GM12878 (cell line): ENCODE data around the gene XRCC6. TPM values are rescaled to one million over a fixed set of nuclear protein-coding genes. Genes with fewer than 3 reads are reported as not detected.
A peak's percentile ranks its signal among the peaks of the same experiment; 100 is the strongest.

Experiments
- CREM ChIP-seq: IDR thresholded peaks from 2 replicates; pipeline ENCODE4 v1.6.1; 2014; ENCODE audit warnings: antibody characterized with exemption, low read depth
- DPF2 ChIP-seq: fragments of 450-650 bp; IDR thresholded peaks from 2 replicates; pipeline ENCODE4 v1.6.1; 2017; ENCODE audit warnings: mild to moderate bottlenecking
- ESRRA ChIP-seq: IDR thresholded peaks from 2 replicates; pipeline ENCODE4 v1.6.1; 2012; ENCODE audit warnings: mild to moderate bottlenecking, low read length, improper control_type of control experiment
- FOS ChIP-seq: IDR thresholded peaks from 3 replicates; pipeline ENCODE4 v1.6.1; 2011; ENCODE audit warnings: borderline replicate concordance; ENCODE audit not compliant: insufficient read length; ENCODE audit errors: extremely low read depth
- GATAD2B ChIP-seq: fragments of 450-650 bp; conservative IDR thresholded peaks from 2 replicates; pipeline ENCODE4 v1.6.1; 2017; ENCODE audit warnings: low read depth, mild to moderate bottlenecking, moderate library complexity
- HCFC1 ChIP-seq: fragments of 150-350 bp; IDR thresholded peaks from 2 replicates; pipeline ENCODE4 v1.6.1; 2014; ENCODE audit warnings: low read length
- HDAC2 ChIP-seq: fragments of 200-600 bp; sonication (generic); IDR thresholded peaks from 2 replicates; pipeline ENCODE4 v1.6.1; 2017
- IKZF1 ChIP-seq: fragments of 450-650 bp; conservative IDR thresholded peaks from 2 replicates; pipeline ENCODE4 v1.6.1; 2017; ENCODE audit warnings: antibody characterized with exemption, mild to moderate bottlenecking
- IKZF2 ChIP-seq, 2 experiments: fragments of 450-650 bp; IDR thresholded peaks; 2 replicates each; pipeline ENCODE4 v1.6.1; 2017; ENCODE audit warnings: mild to moderate bottlenecking in 2 of 2, moderate library complexity in 2 of 2
- MEF2A ChIP-seq: IDR thresholded peaks from 2 replicates; pipeline ENCODE4 v1.6.1; 2011; ENCODE audit warnings: low read depth, mild to moderate bottlenecking, low read length, moderate library complexity; ENCODE audit not compliant: insufficient read depth
- MEF2B ChIP-seq: fragments of 450-650 bp; IDR thresholded peaks from 2 replicates; pipeline ENCODE4 v1.6.1; 2018; ENCODE audit warnings: mild to moderate bottlenecking, moderate library complexity; ENCODE audit not compliant: partially characterized antibody, poor library complexity, severe bottlenecking
- MLLT1 ChIP-seq: fragments of 450-650 bp; IDR thresholded peaks from 2 replicates; pipeline ENCODE4 v1.6.1; 2016; ENCODE audit warnings: mild to moderate bottlenecking
- PBX3 ChIP-seq: IDR thresholded peaks from 2 replicates; pipeline ENCODE4 v1.6.1; 2011; ENCODE audit warnings: mild to moderate bottlenecking, low read depth, low read length, moderate library complexity; ENCODE audit not compliant: insufficient replicate concordance
- RCOR1 ChIP-seq: conservative IDR thresholded peaks from 2 replicates; pipeline ENCODE4 v1.6.1; 2012; ENCODE audit warnings: low read depth, low read length, improper control_type of control experiment
- SKIL ChIP-seq: fragments of 450-650 bp; IDR thresholded peaks from 2 replicates; pipeline ENCODE4 v1.6.1; 2017; ENCODE audit warnings: mild to moderate bottlenecking, low read depth, inconsistent platforms; ENCODE audit not compliant: poor library complexity, severe bottlenecking
- TCF7 ChIP-seq: IDR thresholded peaks from 2 replicates; pipeline ENCODE4 v1.6.1; 2014; ENCODE audit warnings: antibody characterized with exemption, borderline replicate concordance
- USF1 ChIP-seq: IDR thresholded peaks from 2 replicates; pipeline ENCODE4 v1.6.1; 2011; ENCODE audit warnings: borderline replicate concordance, low read depth, mild to moderate bottlenecking, moderate library complexity, mixed read lengths, low read length; ENCODE audit not compliant: insufficient read depth; ENCODE audit errors: extremely low read length
- ZNF217 ChIP-seq: fragments of 450-650 bp; IDR thresholded peaks from 2 replicates; pipeline ENCODE4 v1.6.1; 2017; ENCODE audit warnings: antibody characterized with exemption, mild to moderate bottlenecking
- polyA plus RNA-seq, 11 experiments: library from polyadenylated mRNA; depleted of rRNA in 4 of 11; unstranded in 6 of 11; stranded (reverse) in 5 of 11; fragments of >200 nt; fragmentation: Nextera tagmentation in 4 of 11; fragmentation: Illumina TruSeq in 1 of 11; extraction: Ambion mirVana in 4 of 11; extraction: Trizol in 1 of 11; gene quantifications; 1 replicate in 1 of 11; 2 replicates in 10 of 11; pipeline versions ENCODE4 v1.2.1 to v1.2.3, GENCODE V29; 2011 to 2016; ENCODE audit warnings: inconsistent platforms in 2 of 11, missing spikeins in 2 of 11, low read depth in 1 of 11
- total RNA-seq, 4 experiments: library from RNA; depleted of rRNA in 3 of 4; stranded (reverse); fragments of >200 nt in 3 of 4; fragmentation: Illumina TruSeq in 1 of 4; extraction: Trizol in 1 of 4; gene quantifications; 2 replicates each; pipeline versions ENCODE4 v1.2.1 to v1.2.3, GENCODE V29; 2013 to 2021
- TF ChIP-seq, protein P1 (sequence below): IDR thresholded peaks from 2 replicates; pipeline ENCODE4 v1.6.1; 2012; ENCODE audit warnings: low read depth, low read length, improper control_type of control experiment
- TF ChIP-seq, protein P2 (sequence below): IDR thresholded peaks from 2 replicates; pipeline ENCODE4 v1.6.1; 2011; ENCODE audit warnings: low read depth, low read length, improper control_type of control experiment, borderline replicate concordance
- TF ChIP-seq, protein P3 (sequence below): IDR thresholded peaks from 2 replicates; pipeline ENCODE4 v1.6.1; 2011; ENCODE audit warnings: borderline replicate concordance, low read depth, mild to moderate bottlenecking, moderate library complexity, low read length; ENCODE audit not compliant: insufficient read depth, poor library complexity, severe bottlenecking

The XRCC6 gene
- total and polyA plus RNA-seq, 10 of the 15 experiments (the other 5 are each of a cell fraction or from before 2014, with no cell fraction given): 186 to 718 (median 348) TPM

DNA sequence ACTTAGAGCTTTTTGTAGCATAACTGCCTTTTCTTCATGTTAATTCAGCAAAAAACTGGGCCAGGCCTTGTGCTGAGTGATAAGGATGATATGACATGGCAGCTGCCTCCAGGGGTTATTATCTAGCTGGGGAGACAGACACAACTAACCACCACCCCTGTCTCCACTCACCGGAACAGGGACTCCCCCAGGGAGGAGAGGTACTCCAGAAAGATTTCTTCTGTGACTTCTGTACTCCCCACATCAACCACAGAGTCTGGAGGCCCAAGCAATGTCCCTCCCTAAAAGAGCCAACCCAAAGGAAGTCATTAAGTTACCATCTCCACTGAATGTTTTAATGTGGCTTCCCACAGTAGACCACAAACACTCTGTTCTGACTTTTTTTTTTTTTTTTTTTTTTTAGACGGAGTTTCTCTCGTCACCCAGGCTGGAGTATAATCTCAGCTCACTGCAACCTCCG, 17.2 kb upstream of the XRCC6 start (continued):
- TF ChIP-seq SKIL: peak; percentile 99
- TF ChIP-seq HDAC2: no peak
- TF ChIP-seq PBX3: no peak
- 0 out of 2 replicates have a peak, but pooled peaks have one; percentile 31 for TF ChIP-seq DPF2
- TF ChIP-seq, protein P1, sequence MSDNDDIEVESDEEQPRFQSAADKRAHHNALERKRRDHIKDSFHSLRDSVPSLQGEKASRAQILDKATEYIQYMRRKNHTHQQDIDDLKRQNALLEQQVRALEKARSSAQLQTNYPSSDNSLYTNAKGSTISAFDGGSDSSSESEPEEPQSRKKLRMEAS: no peak
- TF ChIP-seq GATAD2B: no peak
- no peak for TF ChIP-seq ESRRA
- TF ChIP-seq, protein P2, sequence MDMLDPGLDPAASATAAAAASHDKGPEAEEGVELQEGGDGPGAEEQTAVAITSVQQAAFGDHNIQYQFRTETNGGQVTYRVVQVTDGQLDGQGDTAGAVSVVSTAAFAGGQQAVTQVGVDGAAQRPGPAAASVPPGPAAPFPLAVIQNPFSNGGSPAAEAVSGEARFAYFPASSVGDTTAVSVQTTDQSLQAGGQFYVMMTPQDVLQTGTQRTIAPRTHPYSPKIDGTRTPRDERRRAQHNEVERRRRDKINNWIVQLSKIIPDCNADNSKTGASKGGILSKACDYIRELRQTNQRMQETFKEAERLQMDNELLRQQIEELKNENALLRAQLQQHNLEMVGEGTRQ: no peak
- peak; percentile 70 for TF ChIP-seq MEF2B
- peak; percentile 68; the same call in 1 of the 2 replicates for TF ChIP-seq IKZF1
- TF ChIP-seq RCOR1: no peak
- no peak for TF ChIP-seq ZNF217
- no peak for TF ChIP-seq HCFC1
- peak; percentile 90 to 91 for TF ChIP-seq IKZF2 (IDR thresholded peaks at IDR 0.05)
- TF ChIP-seq MLLT1: peak; percentile 99
- peak; percentile 71 for TF ChIP-seq MEF2A
- peak; percentile 79 for TF ChIP-seq CREM
- no peak for TF ChIP-seq USF1
- peak; percentile 100 for TF ChIP-seq TCF7
- no peak for TF ChIP-seq FOS
- TF ChIP-seq, protein P3, sequence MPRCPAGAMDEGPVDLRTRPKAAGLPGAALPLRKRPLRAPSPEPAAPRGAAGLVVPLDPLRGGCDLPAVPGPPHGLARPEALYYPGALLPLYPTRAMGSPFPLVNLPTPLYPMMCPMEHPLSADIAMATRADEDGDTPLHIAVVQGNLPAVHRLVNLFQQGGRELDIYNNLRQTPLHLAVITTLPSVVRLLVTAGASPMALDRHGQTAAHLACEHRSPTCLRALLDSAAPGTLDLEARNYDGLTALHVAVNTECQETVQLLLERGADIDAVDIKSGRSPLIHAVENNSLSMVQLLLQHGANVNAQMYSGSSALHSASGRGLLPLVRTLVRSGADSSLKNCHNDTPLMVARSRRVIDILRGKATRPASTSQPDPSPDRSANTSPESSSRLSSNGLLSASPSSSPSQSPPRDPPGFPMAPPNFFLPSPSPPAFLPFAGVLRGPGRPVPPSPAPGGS: peak; percentile 100
